Hippocampal formation (tissue), 2 donors: ENCODE measurements around the gene ACOX3.
"Not testable (repeated sequence)": the region's sequence is repeated elsewhere in the genome, so short reads cannot be mapped to it uniquely, and the experiment has no call there.

ENCODE experiments used
- DNase-seq, 2 donors: peaks; one replicate each; lab custom pipeline; 2025; lab: John Stamatoyannopoulos, UW

ACOX3 gene

DNA sequence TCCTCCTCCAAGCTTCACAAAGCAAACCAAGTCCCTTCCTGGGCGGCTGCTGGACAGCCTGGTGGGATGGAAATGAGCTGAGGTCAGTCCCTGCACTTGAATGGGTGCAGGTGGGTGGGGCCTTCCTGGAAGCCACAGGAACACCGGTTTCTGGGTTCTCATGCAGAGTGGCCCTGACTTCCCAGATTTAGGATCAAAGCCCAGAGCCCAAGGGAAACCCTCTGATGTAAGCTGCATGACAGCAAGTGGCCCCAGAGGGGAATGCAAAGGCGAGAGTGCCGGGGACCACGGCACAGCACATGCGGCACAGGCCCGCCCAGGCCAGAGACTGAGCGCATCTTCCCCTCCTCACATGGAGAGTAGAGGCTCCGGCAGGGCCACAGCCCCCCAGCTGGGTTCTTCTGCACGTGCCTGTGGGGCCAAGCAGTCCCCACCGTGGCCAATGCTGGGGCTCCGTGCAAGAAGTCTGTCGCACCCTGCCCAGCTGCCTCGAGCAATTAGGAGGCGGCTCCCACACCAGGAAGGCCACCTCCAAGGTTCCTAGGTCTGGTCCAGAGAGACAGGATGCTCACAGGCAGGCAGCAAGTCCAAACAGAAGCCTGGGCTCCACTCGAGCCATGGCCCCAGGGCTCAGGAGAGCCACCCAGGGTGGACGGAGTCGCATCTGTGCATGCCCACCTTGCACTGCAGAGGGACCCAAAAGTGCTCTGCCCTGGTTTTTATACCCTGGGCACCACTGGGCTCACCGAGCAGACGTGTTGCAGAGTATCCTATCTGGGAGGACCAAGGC is 88.0 kb downstream of the ACOX3 start:
- DNase-seq: no peak

DNA sequence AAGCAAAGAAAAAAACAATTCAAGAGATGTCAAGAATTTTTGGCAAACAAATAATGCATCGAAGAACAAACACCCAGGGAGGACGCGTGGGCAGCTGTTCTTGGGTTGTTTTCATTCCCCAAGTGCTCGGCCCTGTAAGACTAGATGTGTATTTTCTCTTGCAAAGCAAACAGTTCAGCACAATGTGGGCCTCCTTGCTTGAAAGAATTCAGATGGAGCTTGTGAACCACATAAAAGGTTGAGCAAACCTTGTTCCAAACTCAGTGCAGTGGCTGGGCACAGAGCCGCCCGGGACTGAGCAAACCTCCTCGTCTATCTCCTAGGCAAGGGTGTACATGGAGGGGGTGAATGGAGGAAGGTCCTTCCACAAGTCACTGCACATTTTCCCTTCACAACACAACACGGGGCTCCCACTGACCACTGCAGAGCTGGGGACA is 88.6 kb downstream of the ACOX3 start:
- peak; percentile 5 for DNase-seq

DNA sequence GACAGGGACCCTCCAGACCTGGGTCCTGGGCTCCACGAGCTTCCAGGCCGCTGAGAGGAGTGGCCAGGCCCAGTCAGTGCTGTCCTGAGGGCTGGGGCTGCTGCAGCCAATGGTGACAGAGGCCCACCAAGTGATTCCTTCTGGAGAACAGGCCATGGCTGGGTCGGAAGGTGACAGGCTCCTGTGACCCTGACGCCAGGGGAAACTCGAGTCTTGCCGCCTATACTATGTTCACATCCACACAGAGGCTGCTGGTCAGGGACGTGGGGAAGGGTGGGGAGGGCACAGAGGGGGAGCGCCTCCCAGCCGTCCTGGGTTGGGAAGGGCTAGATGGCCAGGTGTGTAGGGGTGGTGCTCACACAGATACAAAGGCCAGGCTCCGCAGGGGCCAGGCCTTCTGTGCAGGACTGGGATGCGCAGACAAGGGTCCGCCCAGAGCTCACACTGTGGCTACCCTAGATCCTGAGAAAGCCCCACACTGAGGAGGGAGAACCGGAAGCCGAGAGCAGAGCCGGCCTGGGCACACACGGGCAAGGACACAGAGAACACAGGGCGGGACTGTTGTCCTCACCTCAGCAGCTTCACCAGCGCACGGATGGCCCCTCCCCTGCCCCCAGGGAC is 89.6 kb downstream of the ACOX3 start:
- DNase-seq: no peak

DNA sequence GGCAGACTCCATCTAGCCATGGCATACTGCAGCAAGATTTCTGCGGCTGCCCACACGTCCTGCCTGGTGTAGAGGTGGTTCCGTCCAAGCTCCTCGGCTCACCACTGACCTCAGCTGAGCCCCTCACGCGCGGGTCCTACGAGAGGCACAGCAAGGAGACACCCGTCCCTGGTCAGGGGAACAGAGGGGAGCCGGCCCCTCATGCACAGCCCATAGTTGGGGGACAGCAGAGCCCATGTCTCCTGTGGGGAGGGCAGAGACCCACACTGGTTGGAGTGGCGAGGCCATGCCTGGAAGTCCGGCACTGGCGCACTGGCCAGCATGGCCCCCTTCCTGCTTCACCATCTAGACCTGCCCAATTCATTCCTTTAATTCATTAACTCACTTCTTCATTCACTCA is 90.2 kb downstream of the ACOX3 start:
- DNase-seq: no peak

DNA sequence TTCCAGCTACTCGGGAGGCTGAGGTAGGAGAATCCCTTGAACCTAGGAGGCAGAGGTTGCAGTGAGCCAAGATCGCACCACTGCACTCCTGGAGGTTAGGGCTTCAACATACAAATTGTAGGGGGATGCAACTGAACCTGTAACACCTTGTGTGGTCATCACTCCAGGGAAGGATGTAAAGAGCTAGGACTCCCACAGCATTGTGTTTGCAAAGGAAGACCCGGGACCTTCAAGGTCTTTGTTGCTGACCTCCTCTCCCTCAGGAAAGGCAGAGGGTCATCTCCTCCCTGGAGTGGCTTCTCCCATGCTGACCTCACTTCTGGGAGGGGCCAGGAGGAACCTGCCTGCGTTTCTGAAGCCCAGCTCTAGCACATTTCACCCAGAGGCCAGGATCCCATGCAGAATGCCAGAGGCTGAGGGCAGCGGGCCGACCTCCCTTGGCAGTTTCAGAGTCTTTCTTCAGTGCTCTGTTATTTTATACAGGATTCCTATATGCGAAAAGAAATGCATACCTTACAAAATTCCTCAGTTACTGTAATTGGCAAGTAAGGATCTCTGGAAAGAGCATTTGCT is 90.8 kb downstream of the ACOX3 start:
- DNase-seq: no peak

DNA sequence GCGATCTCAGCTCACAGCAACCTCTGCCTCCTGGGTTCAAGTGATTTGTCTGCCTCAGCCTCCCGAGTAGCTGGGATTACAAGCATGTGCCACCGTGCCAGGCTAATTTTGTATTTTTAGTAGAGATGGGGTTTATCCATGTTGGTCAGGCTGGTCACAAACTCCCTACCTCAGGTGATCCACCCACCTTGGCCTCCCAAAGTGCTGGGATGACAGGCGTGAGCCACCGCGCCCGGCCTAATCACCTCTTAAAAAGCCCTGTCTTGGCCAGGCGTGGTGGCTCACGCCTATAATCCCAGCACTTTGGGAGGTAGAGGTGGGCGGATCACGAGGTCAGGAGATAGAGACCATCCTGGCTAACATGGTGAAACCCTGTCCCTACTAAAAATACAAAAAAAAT is 91.3 kb downstream of the ACOX3 start:
- DNase-seq: not testable (repeated sequence)

DNA sequence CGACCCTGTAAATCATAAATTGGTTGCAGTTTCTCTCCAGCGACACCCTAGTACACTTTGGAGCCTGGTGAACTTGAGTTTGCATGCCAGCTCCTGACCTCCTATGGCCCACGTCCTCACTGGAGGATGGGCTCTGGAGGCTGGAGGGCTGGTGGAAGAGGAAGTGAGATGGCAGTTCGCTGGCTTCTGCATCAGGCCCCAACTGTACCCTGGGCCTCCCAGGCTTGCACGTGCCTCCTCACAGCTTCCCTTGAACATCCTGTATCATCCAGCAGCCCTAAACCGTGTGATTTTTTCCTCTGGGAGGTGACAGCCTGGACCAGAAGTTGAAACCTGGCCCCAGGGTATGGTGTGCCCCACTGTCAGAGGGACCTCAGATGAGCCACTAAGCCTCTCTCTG is 92.5 kb downstream of the ACOX3 start:
- DNase-seq: no peak

DNA sequence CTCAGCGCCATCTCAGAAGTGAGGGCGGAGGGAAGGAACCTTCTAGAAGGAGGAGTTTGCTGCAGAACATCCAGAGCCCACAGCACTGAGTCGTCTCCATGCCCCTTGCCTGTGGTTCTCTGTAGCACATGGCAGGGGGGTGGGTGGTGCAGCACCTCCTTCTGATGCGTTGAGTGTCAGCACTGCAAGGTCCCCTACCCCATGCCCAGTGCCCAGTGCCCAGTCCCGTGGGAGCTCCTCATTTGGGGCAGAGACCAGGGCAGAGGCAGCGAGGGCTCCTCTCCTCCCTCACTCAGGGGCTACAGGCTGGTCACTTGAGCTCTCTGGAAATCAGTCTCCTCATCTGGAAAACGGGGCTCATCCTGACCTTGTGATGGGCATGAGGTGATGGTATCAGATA is 92.9 kb downstream of the ACOX3 start:
- no peak for DNase-seq

DNA sequence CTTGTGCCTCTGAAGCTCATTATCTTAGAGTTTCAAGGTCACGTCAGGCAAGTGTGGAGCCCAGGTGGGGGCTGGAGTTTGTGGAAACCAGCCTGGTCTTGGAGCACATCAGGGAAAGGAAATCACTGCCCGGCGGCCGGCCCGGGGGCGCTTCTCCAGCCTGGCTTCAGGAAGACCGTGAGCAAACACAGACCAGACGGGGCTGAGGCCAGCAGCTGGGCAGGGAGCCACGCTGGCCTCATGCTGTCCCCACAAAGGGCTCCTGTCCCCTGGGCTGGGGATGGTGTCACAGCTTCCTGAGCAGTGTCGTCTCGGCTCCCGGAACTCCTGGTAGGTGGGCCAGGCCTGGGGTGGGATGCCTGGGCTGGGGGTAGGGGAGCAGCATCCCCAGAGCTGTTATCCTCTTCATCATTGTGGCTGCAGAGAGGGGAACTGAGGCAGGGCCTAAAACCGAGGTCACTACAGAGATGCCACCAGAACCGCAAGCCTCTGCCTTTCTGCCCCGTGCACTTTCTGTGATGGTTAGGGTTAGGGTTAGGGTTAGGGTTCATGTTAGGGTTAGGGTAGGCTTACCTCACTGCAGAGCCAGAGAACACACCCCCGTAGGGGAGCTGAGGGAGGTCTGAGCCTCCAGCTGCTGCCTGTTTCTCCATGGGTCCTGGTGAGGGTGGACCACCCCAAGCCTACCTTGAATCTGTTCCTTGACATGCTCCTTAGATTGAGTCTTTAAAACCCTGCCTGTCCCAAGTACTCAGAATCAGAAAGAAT is 93.5 kb downstream of the ACOX3 start:
- peak; percentile 42 to 46 for DNase-seq

DNA sequence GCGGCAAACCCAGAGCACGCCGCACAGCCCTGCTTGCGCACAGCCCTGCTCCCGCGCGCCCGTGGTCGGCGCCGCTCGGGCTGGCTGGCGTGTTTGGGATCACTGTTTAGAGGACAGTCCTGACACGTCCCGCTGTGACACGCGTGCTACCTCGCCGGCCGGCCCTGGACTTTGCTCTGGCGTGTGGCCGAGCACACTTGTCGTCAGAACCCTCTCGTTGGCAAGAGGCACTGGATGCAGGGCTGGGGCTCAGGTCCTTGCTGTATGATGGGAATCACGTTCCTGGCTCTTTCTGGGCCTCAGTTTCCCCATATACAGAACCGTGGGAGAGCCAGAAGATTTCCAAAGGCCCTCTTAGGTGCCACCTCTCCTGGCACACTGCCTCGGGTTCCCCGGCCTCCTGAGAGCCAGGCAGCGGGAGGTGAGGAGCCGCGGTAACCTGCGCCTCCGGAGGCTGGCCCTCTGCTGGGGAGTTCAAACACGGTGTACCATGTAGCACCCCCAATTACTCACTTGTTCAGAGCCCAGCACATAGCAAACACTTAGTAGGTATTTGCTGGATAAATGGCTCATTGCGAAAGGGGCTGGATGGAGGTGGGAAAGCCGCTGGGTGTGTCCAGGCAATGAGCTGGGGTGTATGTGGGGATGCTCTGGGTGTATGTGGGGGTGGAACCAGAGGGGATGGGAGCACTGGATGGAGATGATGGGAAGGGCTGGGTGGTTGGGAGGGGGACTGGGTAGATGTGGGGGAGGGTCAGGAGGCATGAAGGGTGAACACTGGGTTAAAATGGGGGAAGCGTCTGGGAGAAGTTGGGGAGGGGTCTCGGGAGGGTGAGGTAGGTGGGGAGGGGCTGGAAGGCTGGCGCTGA is 94.3 kb downstream of the ACOX3 start:
- no peak for DNase-seq

DNA sequence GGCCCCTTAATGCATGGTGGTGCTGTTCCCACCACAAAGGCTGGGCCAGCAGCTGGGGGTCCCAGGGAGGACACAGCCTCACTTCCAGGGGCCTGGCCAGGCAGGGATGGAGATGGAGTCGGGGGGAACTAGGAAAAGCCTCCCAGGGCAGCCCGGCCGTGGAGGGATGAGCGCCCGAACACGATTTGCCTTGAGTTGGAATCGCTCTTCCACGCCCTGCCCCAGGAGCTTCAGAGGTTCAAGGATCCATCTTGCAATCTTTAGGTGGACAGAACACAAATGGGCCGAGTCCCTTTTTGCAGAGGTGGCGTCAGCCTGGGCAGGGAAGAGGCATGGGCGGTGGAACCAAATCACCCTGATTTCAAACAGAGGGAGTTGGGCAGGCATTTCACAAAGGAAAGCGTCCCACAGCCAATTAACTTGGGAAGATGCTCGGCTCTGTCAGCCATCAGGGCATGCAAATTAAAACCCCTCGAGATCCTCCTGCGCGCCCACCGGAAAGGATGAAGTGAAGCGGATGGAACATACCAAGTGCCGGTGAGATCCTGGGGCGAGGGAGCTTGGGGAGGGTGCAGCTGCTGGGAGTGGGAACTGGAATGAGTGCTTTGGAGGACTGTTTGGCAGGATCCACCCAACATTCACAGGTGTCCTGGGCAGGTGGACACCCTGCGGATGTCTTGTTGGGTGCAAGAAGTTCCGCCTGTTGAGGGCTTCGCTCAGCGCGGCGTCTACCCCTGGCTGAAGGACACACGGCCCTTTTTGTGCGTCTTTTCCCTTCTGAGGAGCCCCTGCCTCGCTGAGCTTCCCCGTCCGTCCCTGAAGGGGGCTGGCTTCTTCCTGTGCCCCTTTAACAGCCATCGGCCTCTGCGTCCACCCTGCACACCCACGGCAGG is 95.2 kb downstream of the ACOX3 start:
- DNase-seq: no peak

DNA sequence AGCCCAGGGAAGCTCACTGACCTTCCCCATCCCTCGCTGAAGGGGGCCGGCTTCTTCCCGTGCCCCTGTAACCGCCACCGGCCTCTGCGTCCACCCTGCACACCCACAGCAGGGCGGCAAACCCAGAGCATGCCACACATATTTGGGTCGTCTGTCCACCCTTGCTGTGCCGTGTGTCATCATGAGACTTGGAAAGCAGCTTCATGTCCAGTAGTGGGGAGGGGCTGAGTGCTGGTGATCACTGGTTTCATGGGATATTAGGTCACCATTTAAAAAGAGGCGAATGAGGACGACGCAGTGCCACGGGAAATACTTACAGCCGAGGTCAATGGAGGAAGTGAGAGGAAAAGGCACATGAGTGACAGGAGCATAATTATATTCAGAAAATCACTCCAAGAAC is 96.1 kb downstream of the ACOX3 start:
- DNase-seq: no peak

DNA sequence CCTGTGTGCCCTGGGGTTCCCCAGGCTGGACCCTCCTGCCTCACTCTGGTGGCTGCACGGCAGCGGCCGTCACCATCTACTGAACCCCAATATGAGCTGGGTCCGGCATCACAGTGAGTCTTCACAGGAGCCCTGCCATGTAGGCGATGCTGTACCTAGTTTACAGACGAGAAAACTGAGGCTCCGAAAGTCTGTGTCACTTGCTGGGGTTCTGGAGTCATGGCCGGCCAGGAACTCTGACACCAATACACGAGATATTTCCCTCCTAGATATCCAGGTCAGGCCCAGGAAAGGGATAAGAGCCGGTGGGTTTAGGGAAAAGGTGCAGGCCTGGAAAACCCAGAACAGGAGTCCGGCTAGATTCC is 96.6 kb downstream of the ACOX3 start:
- DNase-seq: no peak

DNA sequence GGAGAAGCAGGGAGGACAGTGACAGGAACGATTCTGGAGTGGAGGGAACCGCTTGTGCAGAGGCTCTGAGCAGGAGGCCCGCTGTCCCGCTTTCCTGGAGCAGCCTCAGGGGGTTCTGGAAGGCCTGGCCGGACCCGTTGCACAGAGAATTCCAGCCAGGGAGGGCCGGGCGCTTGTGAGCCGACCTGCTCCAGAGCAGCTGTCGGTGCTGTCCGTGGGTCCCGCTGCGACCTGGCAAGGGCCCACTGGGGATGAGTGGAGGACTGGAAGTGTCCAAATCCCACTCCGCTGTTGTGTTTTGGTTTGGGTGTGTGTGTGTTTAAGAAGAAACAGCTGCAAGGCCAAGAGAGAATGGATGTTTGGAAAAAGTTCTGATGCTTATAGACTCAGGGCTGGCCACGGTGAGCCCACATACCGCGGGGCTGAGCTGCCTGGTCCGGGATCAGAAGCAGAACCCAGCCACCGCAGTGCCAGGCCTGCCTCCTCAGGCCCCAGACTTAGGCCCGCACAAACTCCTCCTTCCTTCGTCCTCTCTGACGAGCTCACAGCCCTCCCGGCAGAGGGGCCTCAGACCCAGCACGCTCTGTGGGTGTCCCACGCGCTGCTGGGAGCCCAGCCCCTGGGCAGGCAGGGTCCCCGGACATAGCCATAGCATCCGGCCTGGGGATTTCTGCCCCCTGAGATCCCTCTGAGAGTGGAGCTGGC is 97.1 kb downstream of the ACOX3 start:
- no peak for DNase-seq

DNA sequence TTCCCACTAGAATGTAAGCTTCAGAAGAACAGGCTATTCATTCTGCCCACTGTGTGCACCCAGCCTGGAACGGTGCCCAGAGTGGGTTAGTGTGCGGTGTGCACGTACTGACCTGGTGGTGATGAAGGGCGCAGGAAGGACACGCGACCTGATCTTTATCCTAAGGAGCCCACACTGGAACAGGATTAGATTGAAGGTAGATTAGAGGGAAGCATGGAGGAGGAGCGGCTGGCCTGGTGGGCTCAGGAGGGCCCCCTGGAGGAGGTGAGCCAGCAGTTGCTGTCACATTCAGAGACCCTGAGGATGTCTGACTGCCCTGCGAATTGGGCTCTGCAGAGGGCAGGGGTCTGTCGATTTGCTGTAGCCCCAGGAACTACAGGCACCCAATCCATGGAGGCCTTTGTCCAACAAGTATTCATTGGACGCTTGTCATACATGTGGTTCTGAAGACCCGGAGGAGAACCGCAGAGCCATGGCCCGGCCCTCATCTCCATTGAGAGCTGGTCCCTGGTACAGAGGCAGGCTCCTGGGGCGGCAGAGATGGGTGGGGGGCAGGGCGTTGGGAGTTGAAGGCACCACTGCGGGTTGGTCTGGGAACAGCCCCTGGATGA is 97.8 kb downstream of the ACOX3 start:
- no peak for DNase-seq

DNA sequence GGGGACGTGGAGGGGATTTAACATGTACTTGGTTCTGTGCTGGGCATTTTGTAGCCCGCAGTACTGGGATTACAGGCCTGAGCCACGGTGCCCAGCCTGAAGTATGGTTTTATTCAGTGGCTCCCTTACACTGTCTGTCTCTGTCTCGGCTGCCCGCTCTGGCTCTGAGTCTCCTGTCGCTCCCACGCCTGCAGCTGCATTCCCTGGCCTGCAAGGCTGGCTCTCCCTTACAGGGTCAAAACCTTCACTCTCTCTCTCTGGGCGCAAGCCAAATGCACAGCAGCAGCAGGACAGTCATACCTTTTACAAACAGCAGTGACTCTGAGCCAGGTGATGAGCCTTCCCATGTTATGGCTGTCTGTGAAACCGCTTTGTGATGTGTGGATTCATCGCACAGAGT is 98.8 kb downstream of the ACOX3 start:
- DNase-seq: peak; percentile 8 to 11

DNA sequence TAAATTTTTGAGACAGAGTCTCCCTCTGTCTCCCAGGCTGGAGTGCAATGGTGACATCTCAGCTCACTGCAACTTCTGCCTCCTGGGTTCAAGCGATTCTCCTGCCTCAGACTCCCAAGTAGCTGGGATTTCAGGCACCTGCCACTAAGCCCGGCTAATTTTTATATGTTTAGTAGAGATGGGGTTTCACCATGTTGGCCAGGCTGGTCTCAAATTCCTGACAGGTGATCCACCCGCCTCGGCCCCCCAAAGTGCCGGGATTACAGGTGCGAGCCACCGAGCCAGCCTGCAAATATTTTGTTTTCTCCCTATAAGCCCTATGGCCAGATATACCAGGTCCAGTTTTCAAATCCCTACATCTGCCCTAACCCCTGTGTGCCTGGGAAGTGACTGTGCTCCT is 99.2 kb downstream of the ACOX3 start:
- not testable (repeated sequence) for DNase-seq

DNA sequence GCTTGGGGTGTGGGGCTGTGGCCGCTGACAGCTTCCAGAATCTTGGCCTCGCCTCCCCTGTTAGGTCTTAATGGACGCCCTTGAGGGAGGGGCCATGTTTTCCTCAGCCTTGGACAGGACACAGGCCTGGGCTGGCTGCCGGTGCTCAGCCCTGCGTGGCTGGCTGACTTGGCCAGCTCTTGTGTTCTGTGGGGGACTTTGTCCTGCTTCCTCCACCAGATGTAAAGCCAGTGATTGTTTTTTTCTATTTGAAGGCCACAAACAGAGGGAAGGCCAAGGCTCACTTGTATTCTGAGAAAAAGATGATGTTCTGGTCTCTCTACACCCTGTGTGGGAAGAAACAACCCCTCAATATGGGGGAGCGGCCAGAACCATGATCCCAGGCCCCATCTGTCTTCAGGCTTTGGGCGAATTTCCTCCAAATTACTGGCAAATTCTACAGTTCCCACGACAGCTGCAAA is 99.7 kb downstream of the ACOX3 start:
- peak; percentile 63 to 77 for DNase-seq

DNA sequence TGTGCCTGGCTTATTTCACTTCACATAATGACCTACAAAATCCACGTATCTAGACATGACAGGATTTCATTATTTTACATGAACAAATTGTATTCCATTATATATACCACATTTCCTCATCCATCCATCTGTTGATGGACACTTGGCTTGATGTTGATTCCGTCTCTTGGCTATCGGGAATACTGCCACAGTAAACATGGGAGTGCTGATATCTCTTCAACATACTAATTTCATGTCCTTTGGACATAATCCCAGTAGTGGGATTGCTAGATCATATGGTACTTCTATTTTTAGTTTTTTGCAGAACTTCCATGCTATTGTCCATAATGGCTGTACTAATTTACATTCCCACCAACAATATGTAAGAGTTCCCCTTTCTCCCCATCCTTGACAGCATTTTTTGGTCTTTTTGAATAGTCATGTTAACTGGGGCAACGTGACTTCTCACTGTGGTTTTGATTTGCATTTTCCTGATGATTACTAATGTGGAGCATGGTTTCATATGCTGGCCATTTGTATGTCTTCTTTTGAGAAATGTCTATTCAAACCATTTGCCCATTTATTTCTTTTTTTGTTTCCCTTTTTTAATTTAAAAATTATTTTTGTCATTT is 102.1 kb downstream of the ACOX3 start:
- DNase-seq: no peak
